22Rv1 (cell line): ENCODE measurements around the gene RMC1.

Source experiments
- ZFX ChIP-seq: fragments of 450-650 bp; IDR thresholded peaks from 2 replicates; pipeline ENCODE4 v1.6.1; 2017; ENCODE audit warnings: antibody characterized with exemption, borderline replicate concordance
- TF ChIP-seq, protein P1 (sequence below): fragments of 450-650 bp; IDR thresholded peaks from 2 replicates; pipeline ENCODE4 v1.5.1; 2017; ENCODE audit warnings: mild to moderate bottlenecking

DNA sequence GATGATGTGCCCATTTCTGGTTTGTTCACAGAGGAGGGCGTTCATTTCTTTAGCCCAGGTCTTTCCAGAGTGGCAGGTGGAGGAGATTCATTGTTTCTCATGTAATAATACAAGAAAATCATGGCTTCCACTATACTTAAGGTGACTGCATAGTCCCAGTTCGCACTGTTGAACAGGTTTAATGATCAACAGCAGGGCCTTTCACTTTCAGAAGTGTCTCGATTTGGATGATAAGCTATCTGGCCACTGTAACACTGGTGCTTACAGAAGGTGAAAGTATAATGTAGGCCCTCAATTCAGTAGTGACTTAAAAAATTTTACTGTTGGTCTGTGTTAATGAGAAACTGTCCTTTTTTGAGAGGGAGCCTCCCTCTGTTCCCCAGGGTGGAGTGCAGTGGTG is 1.4 kb downstream of the RMC1 start:
- TF ChIP-seq, protein P1, sequence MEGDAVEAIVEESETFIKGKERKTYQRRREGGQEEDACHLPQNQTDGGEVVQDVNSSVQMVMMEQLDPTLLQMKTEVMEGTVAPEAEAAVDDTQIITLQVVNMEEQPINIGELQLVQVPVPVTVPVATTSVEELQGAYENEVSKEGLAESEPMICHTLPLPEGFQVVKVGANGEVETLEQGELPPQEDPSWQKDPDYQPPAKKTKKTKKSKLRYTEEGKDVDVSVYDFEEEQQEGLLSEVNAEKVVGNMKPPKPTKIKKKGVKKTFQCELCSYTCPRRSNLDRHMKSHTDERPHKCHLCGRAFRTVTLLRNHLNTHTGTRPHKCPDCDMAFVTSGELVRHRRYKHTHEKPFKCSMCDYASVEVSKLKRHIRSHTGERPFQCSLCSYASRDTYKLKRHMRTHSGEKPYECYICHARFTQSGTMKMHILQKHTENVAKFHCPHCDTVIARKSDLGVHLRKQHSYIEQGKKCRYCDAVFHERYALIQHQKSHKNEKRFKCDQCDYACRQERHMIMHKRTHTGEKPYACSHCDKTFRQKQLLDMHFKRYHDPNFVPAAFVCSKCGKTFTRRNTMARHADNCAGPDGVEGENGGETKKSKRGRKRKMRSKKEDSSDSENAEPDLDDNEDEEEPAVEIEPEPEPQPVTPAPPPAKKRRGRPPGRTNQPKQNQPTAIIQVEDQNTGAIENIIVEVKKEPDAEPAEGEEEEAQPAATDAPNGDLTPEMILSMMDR: no peak
- no peak for TF ChIP-seq ZFX
